ENCODE measurements around the gene ROR1. TPM values are rescaled to one million over a fixed set of nuclear protein-coding genes. Genes with fewer than 3 reads are reported as not detected.

ROR1 gene
- total and polyA plus RNA-seq, 9 of the 15 experiments (the other 6 are each of a cell fraction or from before 2014, with no cell fraction given) = 0.02 TPM; not detected in 8

GRCh38 chr1:63780565-63780964, 6.7 kb downstream of the ROR1 start:
- no peaks in the 10 kb centered on the region for H3K79me2 ChIP-seq (ENCODE audit: control insufficient read depth, insufficient read depth, low read length)
- H3K27me3 ChIP-seq (ENCODE audit: control insufficient read depth in 2 of 2, insufficient read depth in 2 of 2, low read length in 2 of 2) = peaks cover 0 to 3% of the 10 kb centered on the region in 2 experiments; a peak in 1 of 5 replicates
- ChIA-PET CTCF (ENCODE audit: low intra/inter-chr PET ratio) (no interaction called here), POLR2A (no interaction called here)
- in situ Hi-C loops (cut with MboI) = no loop called here
- no peak overlapping the region for H3K9ac ChIP-seq (ENCODE audit: insufficient read depth in 1 of 2, low read depth in 2 of 2, low read length in 2 of 2)
- H3K4me2 ChIP-seq (ENCODE audit: insufficient read depth, low read length) = no peak overlapping the region
- ATAC-seq (no peak), FAIRE-seq (no peak), DNase-seq (ENCODE audit: extremely low read depth in 1 of 4, low spot score in 3 of 4) (no peak)
- H4K20me1 ChIP-seq (replicated peaks; ENCODE audit: control insufficient read depth, insufficient read depth, low read length) = no peaks in the 10 kb centered on the region
- H3K9me1 ChIP-seq (ENCODE audit: control insufficient read depth, insufficient read depth, low read length) = no peaks in the 10 kb centered on the region
- no peaks in the 10 kb centered on the region for H3K4me1 ChIP-seq (replicated peaks in 1 of 2; ENCODE audit: control insufficient read depth in 2 of 2, insufficient read depth in 2 of 2, low read length in 2 of 2)
- H3K9me3 ChIP-seq (replicated peaks; ENCODE audit: control insufficient read depth, insufficient read depth, low read depth, low read length) = no peaks in the 10 kb centered on the region
- intact Hi-C loops (cut with micrococcal nuclease) = no loop called here
- 0% methylated on average over 3 of the region's 3 CpGs for WGBS (ENCODE audit: insufficient coverage, low coverage, missing lambda C conversion rate)
- BruUV-seq (replicated peaks) = no TSS peak
- no peak overlapping the region for H2AFZ ChIP-seq (ENCODE audit: low read depth, low read length)
- no peak overlapping the region for H3K4me3 ChIP-seq
- H3K36me3 ChIP-seq (ENCODE audit: control insufficient read depth, insufficient read depth, low read length) = no peaks in the 10 kb centered on the region
- TF ChIP-seq, protein P1, sequence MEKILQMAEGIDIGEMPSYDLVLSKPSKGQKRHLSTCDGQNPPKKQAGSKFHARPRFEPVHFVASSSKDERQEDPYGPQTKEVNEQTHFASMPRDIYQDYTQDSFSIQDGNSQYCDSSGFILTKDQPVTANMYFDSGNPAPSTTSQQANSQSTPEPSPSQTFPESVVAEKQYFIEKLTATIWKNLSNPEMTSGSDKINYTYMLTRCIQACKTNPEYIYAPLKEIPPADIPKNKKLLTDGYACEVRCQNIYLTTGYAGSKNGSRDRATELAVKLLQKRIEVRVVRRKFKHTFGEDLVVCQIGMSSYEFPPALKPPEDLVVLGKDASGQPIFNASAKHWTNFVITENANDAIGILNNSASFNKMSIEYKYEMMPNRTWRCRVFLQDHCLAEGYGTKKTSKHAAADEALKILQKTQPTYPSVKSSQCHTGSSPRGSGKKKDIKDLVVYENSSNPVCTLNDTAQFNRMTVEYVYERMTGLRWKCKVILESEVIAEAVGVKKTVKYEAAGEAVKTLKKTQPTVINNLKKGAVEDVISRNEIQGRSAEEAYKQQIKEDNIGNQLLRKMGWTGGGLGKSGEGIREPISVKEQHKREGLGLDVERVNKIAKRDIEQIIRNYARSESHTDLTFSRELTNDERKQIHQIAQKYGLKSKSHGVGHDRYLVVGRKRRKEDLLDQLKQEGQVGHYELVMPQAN (IDR thresholded peaks at IDR 0.05; ENCODE audit: borderline replicate concordance) = no peak
- no peak for TF ChIP-seq ZMIZ1 (IDR thresholded peaks at IDR 0.05; ENCODE audit: low read depth in 2 of 2, low read length in 2 of 2)
- H3K27ac ChIP-seq (ENCODE audit: extremely low read depth, low read depth, low read length) = no peak overlapping the region
